GM21526 (cell line): ENCODE data around the gene IL16.
A peak's percentile ranks its signal among the peaks of the same experiment; 100 is the strongest.

Experiments
- ATAC-seq: cut with Tn5 transposase; IDR thresholded peaks from one replicate; pipeline ENCODE4 v1.9.1; 2021; ENCODE audit warnings: moderate library complexity; ENCODE audit not compliant: unreplicated experiment, low FRiP score

IL16 gene

GRCh38 chr15:81286621-81287121 lies 90.0 kb downstream of the IL16 start:
- ATAC-seq = no peak

- ATAC-seq = no peak
Measured at GRCh38 chr15:81288040-81288439, 91.4 kb downstream of the IL16 start.

DNA sequence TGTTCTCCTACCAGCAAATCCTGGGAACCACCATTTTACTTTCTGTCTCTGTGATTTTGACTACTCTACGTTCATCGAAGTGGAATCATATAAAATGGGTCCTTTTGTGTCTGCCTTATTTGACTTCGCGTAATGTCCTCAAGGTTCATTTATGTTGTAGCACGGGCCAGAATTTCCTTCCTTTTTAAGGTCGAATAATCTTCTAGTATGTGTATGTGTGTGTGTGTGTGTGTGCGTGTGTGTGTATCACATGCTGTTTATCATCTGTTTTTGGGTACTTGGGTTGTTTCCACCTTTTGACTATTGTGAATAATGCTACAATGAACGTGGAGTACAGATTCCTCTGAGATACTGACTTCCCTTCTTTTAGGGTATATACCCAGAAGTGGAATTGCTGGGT lies 91.9 kb downstream of the IL16 start:
- ATAC-seq = no peak

DNA sequence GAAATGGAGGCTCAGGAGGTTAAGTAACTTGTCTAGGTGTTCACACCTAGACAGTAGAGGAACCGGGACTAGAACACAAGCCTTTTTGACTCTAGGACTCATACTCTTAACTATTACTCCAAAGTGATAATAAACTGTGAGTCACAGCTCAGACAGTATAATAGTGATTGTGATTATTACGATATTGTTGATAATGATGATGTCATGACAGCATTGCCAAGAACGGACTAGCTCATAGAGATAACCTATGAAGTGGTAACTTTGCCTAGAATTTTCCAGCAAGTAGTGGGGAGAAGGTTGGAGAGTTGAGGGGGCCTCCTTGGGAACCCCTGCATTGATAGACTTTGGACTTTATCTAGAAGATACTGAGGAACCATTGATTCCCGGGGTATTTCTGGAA lies 93.2 kb downstream of the IL16 start:
- ATAC-seq = no peak

DNA sequence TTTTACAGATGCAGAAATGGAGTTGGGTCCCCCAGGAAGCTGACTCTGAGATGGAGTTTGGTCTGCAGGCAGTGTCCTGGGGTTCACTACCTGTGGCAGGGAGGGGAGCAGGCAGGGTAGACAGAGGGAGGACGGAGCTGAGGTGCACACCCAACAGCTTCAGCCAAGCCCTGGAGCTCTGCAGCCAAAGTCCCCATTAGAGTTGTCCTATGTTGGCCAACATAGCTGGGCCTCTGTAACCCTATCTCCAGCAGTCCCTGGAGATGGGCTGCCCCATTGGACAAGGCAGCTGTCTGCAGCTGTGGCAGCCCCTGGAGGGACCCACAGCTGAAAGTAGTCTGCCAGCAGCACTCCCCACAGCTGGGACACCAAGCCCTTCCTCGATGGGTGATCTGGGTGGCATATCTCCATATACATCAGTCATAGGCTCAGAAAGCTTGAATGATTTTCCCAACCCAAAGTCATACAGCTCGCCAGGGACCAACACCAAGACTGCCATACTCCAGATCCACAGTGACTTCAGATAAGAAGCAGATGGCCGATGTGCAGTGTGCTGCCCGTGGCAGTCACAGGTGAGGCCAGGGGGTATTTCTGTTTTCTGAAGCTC lies 95.3 kb downstream of the IL16 start:
- no peak for ATAC-seq

DNA sequence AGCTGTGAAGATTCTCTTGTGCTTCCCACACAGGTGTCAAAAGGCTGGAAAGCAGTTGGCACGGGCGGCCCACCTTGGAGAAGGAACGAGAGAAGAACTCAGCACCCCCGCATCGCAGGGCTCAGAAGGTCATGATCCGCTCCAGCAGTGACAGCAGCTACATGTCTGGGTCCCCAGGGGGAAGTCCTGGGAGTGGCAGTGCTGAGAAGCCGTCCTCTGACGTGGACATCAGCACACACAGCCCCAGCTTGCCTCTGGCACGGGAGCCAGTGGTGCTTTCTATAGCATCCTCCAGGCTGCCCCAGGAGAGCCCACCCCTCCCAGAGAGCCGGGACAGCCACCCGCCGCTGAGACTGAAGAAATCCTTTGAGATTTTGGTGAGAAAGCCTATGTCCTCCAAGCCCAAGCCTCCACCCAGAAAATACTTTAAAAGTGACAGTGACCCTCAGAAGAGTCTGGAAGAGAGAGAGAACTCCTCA lies 95.9 kb downstream of the IL16 start:
- peak; percentile 33 for ATAC-seq

DNA sequence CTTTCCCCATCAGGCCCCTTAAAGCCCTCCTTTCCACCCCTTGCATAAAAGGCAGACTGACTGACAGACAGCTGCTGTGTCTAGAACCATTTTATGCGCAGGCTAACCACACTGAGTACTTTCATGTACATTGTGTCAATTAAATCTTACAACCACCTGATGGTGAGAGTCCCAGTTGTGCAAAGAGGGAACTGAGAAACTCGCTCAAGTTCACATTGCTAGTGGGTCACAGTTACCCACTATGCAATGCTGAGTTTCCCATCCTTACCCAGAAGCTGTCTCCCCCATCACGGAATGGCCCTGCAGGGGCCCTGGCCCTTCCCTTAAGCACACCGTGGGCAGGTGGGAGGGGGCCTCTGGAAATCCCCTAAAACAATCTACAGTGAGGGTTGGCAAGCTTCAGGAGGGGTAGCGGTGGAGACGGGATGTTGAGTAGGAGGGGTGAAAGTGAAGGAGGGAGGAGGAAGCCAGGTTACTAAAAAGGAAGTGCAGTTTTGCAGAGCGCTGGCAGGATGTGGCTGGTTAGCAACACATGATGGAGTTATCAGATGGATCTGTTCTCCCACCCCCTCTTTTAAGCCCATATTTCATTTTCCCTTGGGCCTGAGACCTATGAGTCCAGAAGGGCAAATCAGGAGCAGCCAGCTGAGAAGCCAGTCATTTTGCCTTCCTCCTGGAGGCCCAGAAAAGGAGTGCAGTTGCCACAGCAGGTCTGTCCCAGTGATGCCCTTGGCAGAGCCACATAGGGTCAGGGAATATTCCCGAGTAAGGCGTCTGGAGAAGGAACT lies 97.2 kb downstream of the IL16 start:
- ATAC-seq = peak; percentile 72

DNA sequence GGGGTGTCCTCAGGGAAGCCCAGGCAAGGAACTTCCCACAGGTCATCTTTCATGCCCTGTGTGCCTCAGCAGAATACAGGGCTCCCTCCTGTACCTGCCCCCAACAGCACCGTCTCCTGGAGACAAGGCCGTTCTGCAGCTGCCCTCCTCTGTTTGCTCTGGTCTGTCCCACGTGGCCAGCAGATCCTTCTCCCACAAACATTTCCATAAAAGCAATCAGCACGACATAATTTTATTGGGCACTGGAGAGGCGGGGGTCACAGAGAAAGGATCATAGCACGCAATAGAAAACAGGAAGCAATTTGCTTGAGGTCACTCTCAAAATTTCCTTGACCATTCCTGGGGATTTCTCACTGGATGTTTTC lies 97.8 kb downstream of the IL16 start:
- no peak for ATAC-seq

GRCh38 chr15:81295486-81296121 lies 98.9 kb downstream of the IL16 start:
- no peak for ATAC-seq

DNA sequence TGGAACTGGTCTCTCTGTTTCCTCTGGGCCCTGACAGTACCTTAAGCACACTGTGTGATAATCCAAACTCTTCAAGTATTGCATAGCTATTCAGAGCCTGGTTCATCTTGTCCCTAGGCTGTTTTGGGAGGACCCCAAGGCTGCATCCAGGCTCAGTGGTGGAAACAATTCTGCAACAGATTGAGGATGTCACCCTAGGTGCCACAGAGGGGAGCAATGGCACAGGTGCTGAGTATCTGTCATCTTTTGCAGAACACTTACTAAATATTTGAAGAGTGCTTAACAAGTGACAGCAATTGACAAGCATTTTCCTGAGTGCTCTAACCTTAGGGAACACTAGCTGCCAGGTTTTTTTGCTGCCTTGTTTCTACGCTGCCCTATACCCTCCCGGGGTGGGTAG lies 99.5 kb downstream of the IL16 start:
- ATAC-seq = no peak

GRCh38 chr15:81296673-81297072 lies 100.0 kb downstream of the IL16 start:
- ATAC-seq = peak; percentile 48

GRCh38 chr15:81297147-81297572 lies 100.5 kb downstream of the IL16 start:
- no peak for ATAC-seq

GRCh38 chr15:81297603-81298575 lies 101.2 kb downstream of the IL16 start:
- ATAC-seq = no peak

DNA sequence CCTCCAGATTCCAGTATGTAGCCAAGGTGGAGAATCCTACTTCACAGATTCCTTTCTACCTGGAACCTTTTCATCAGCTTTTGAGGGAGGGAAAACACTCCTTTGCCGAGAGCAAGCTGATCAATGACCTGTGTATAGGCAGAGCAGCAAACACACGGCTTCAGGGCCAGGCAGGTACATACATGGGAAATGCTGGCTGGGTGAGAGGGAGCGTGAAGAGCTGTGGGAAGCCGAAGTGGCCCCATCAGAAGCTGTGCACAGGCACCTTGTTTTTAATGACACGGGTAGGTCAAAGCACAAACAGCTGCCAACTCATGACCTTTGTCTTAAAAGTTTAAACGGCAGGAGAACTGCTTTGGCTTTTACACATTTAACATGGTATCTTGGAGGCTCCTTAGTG lies 101.9 kb downstream of the IL16 start:
- ATAC-seq = no peak

DNA sequence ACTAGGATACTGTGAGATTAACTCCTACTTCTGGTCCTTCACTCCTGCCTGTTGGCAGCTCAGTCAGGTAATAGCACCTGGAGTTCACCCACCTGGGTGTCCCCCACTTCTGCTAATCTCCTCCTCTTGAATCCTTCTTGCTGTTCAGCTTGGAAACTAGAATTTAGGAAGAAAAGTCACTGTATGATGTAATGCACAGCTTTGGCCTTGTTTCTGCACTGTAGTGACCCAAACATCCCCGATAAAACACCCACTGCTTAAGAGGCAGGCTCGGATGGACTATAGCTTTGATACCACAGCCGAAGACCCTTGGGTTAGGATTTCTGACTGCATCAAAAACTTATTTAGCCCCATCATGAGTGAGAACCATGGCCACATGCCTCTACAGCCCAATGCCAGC lies 102.5 kb downstream of the IL16 start:
- no peak for ATAC-seq

DNA sequence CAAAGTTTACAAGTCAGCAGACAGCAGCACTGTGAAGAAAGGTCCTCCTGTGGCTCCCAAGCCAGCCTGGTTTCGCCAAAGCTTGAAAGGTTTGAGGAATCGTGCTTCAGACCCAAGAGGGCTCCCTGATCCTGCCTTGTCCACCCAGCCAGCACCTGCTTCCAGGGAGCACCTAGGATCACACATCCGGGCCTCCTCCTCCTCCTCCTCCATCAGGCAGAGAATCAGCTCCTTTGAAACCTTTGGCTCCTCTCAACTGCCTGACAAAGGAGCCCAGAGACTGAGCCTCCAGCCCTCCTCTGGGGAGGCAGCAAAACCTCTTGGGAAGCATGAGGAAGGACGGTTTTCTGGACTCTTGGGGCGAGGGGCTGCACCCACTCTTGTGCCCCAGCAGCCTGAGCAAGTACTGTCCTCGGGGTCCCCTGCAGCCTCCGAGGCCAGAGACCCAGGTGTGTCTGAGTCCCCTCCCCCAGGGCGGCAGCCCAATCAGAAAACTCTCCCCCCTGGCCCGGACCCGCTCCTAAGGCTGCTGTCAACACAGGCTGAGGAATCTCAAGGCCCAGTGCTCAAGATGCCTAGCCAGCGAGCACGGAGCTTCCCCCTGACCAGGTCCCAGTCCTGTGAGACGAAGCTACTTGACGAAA lies 103.1 kb downstream of the IL16 start:
- ATAC-seq = no peak

GRCh38 chr15:81301385-81301784 lies 104.7 kb downstream of the IL16 start:
- no peak for ATAC-seq

DNA sequence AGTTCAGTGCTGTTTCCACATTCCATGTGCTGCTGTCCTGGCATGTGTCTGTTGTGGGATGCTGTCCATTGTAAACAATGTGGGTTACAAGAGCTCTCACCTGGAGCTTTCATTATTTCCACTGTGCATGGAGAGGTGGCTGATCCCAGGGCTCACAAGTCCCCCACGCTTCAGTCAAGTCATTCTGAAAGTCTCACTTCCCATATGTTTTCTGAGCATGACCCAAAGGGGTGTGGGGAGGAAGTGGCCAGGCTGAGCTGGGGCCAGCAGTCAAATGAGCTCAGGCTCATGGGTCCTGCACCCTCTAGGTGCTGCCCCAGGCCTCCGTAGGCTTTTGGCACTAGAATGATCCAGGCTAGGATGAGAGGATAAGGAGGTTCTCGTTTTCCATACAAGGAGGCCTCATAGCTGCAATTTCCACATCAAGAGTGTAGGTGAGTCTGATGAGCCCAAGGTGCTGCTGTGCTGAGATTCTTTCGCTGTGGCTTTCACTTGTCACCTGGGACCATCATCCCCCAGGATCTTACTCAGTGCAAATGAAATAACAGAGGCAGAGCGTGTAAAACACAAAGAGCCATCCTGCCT lies 105.2 kb downstream of the IL16 start:
- peak; percentile 71 for ATAC-seq

DNA sequence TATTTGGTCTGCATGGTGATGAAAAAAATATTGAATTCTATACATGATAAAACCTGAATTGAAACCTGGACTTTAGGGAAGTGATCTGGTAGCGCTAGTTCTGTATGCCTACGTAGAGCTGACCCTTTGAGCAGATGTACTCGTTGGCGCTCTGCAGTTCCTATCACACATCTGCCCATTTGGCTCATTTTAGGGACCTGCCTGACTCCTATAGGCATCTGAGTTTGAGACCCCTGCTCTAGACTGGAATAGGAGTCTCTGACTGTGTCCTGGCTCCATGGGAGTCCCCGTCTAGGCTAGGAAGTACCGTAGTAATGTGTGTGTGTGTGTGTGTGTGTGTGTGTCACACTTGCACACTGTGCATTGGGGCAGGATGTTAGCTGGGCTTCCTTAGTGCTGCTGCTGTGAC lies 106.0 kb downstream of the IL16 start:
- no peak for ATAC-seq
